HL-60 (cell line): ENCODE measurements around the gene BHMT2.

ENCODE experiments used
- GABPA ChIP-seq: IDR thresholded peaks from 2 replicates; pipeline ENCODE4 v1.6.1; 2012; ENCODE audit warnings: low read depth
- POLR2AphosphoS5 ChIP-seq: IDR thresholded peaks from 2 replicates; pipeline ENCODE4 v1.6.1; 2012; ENCODE audit warnings: low read depth
- SPI1 ChIP-seq: IDR thresholded peaks from 2 replicates; pipeline ENCODE4 v1.6.1; 2012; ENCODE audit warnings: low read depth, mild to moderate bottlenecking, borderline replicate concordance
- TF ChIP-seq, protein P1 (sequence below): IDR thresholded peaks from one replicate; pipeline ENCODE4 v1.5.1; 2011; ENCODE audit warnings: low read length, control low read depth, inconsistent platforms; ENCODE audit not compliant: insufficient read depth
- TF ChIP-seq, protein P2 (sequence below): IDR thresholded peaks from 2 replicates; pipeline ENCODE4 v1.6.1; 2012; ENCODE audit warnings: low read depth; ENCODE audit not compliant: insufficient replicate concordance

DNA sequence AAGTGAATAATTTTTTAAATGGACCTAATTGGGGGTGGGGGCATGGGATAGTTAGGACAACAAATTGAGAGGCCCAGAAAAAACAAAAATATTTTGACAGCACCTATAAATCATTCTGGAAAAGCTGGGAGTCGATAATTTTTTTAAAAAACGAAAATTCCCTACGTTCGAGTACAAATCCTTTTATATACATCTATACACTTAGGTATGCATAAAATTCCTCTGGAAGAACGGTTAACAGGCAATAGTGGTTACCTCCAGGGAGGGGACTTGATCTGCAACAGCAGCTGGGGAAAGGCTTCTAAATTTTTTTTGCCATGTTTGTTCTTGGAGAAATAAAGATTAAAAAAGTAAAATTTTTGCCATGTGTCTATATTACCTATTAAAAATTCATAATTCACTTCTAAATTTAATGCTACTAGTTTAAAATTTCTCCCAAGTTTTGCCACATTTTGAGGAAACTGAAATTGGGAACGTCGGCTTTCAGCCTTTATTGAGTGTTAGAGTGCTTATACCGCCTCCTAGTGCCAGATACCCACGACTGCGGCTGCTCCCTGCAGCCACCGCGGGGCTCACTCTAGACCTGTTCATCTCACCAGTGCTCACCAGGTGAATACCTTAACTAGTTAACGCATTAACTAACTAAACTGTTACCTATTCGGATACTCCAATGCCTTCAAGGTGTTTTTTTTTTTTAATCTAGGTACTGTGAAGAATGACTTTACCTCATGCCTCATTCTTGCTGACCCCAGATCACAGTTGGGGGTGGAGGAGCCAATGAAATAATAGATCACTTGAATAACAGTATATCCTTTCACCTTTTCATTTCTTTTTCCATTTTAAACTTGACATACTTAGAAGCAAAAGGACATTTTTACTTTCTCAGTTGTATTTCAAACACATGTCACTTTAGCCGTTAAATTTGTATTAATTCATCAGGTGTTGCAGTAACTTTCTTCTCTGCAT is 40.2 kb downstream of the BHMT2 start:
- TF ChIP-seq POLR2AphosphoS5 (no peak), GABPA (no peak), SPI1 (no peak)
- TF ChIP-seq, protein P1, sequence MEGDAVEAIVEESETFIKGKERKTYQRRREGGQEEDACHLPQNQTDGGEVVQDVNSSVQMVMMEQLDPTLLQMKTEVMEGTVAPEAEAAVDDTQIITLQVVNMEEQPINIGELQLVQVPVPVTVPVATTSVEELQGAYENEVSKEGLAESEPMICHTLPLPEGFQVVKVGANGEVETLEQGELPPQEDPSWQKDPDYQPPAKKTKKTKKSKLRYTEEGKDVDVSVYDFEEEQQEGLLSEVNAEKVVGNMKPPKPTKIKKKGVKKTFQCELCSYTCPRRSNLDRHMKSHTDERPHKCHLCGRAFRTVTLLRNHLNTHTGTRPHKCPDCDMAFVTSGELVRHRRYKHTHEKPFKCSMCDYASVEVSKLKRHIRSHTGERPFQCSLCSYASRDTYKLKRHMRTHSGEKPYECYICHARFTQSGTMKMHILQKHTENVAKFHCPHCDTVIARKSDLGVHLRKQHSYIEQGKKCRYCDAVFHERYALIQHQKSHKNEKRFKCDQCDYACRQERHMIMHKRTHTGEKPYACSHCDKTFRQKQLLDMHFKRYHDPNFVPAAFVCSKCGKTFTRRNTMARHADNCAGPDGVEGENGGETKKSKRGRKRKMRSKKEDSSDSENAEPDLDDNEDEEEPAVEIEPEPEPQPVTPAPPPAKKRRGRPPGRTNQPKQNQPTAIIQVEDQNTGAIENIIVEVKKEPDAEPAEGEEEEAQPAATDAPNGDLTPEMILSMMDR: no peak
- TF ChIP-seq, protein P2, sequence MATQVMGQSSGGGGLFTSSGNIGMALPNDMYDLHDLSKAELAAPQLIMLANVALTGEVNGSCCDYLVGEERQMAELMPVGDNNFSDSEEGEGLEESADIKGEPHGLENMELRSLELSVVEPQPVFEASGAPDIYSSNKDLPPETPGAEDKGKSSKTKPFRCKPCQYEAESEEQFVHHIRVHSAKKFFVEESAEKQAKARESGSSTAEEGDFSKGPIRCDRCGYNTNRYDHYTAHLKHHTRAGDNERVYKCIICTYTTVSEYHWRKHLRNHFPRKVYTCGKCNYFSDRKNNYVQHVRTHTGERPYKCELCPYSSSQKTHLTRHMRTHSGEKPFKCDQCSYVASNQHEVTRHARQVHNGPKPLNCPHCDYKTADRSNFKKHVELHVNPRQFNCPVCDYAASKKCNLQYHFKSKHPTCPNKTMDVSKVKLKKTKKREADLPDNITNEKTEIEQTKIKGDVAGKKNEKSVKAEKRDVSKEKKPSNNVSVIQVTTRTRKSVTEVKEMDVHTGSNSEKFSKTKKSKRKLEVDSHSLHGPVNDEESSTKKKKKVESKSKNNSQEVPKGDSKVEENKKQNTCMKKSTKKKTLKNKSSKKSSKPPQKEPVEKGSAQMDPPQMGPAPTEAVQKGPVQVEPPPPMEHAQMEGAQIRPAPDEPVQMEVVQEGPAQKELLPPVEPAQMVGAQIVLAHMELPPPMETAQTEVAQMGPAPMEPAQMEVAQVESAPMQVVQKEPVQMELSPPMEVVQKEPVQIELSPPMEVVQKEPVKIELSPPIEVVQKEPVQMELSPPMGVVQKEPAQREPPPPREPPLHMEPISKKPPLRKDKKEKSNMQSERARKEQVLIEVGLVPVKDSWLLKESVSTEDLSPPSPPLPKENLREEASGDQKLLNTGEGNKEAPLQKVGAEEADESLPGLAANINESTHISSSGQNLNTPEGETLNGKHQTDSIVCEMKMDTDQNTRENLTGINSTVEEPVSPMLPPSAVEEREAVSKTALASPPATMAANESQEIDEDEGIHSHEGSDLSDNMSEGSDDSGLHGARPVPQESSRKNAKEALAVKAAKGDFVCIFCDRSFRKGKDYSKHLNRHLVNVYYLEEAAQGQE: no peak
